Activated T-helper 1 cell treated with anti-CD3 and anti-CD28 coated beads, Interleukin-12 subunit alpha, Interleukin-12 subunit beta, Interleukin-2, Interleukin-4 antibody, amounts not matched to agents 30 ng/mL and 10 ng/mL and 1 ng/mL, durations not matched to agents 14 hours and 24 hours and 36 hours (primary cell): ENCODE measurements around the gene SLIT3. TPM values are rescaled to one million over a fixed set of nuclear protein-coding genes. Genes with fewer than 3 reads are reported as not detected.

Experiments
- DNase-seq: peaks from one replicate; pipeline ENCODE4 v3.0.0; 2021; ENCODE audit warnings: low spot score
- H3K27ac Mint-ChIP-seq: one replicate; pipeline ENCODE4 v1.8.0; 2021; ENCODE audit warnings: mild to moderate bottlenecking, mixed read lengths
- H3K27me3 Mint-ChIP-seq: one replicate; pipeline ENCODE4 v1.8.0; 2022; ENCODE audit warnings: mild to moderate bottlenecking, moderate library complexity, mixed read lengths; ENCODE audit not compliant: insufficient read depth
- H3K36me3 Mint-ChIP-seq: one replicate; pipeline ENCODE4 v1.8.0; 2021; ENCODE audit warnings: low read depth, mixed read lengths
- H3K4me1 Mint-ChIP-seq: one replicate; pipeline ENCODE4 v1.8.0; 2021; ENCODE audit warnings: low read depth, mixed read lengths
- H3K4me3 Mint-ChIP-seq: one replicate; pipeline ENCODE4 v1.8.0; 2021; ENCODE audit warnings: mild to moderate bottlenecking, moderate library complexity, mixed read lengths
- H3K9me3 Mint-ChIP-seq: one replicate; pipeline ENCODE4 v1.8.0; 2021; ENCODE audit warnings: mixed read lengths
- intact Hi-C: fragments of 100-400 bp; cut with micrococcal nuclease; formaldehyde crosslinking; loops from one replicate; pipeline ENCODE4 v1.15.1; 2024
- total RNA-seq: library from RNA; stranded (reverse); gene quantifications from 2 replicates; pipeline ENCODE4 v1.2.3, GENCODE V29; 2022

SLIT3 gene
- total RNA-seq, 1 donor from 2014 or later: 0.03 TPM

GRCh38 chr5:168796593-168797580 is 504.1 kb downstream of the SLIT3 start:
- DNase-seq: no peak
- Mint-ChIP-seq H3K4me1 (peaks cover 51% of the 10 kb centered on the region), H3K27me3 (peaks cover 3% of the 10 kb centered on the region), H3K36me3 (no peaks in the 10 kb centered on the region), H3K4me3 (no peak overlapping the region), H3K27ac (no peak overlapping the region), H3K9me3 (no peaks in the 10 kb centered on the region)
- intact Hi-C loops: no loop called here

DNA sequence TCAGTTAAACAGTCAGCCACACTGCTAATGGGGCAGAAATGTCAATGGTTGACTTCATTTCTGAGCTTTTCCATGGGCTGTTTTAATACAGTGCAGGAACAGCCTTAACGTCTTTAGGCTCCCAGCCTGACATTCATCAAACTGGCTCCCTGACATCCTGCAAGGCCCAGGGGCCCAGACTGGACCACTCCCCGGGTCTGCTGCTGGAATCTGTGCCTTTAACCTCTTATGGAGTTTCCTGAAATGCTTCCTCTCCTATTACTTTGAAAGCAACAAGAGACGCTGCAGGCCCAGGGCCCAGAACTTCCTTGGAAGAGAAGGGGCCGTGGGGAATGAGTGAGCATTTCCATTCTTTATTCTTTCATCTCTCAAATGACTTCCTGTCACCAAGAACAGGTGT is 504.9 kb downstream of the SLIT3 start:
- Mint-ChIP-seq H3K27ac (no peak overlapping the region), H3K27me3 (no peaks in the 10 kb centered on the region), H3K36me3 (no peaks in the 10 kb centered on the region), H3K4me3 (no peak overlapping the region), H3K9me3 (no peaks in the 10 kb centered on the region), H3K4me1 (peaks cover 43% of the 10 kb centered on the region)
- intact Hi-C loops: no loop called here
- DNase-seq: no peak

- no peak for DNase-seq
- Mint-ChIP-seq H3K27me3 (no peaks in the 10 kb centered on the region), H3K9me3 (no peaks in the 10 kb centered on the region), H3K27ac (peak overlapping the region; percentile 72), H3K36me3 (no peaks in the 10 kb centered on the region), H3K4me1 (peaks cover 41% of the 10 kb centered on the region), H3K4me3 (no peak overlapping the region)
- intact Hi-C loops: loop anchor here (1.0 to 5.0 kb wide), 4 partner anchors 8 to 788 kb away; partner anchors contain the start of gene SPDL1
Observed at GRCh38 chr5:168793841-168794837, 506.8 kb downstream of the SLIT3 start.

- no peaks in the 10 kb centered on the region for H3K9me3 Mint-ChIP-seq
- no peaks in the 10 kb centered on the region for H3K27me3 Mint-ChIP-seq
- no peaks in the 10 kb centered on the region for H3K36me3 Mint-ChIP-seq
- no peak overlapping the region for H3K27ac Mint-ChIP-seq
- H3K4me1 Mint-ChIP-seq: peaks cover 32% of the 10 kb centered on the region
- no peak overlapping the region for H3K4me3 Mint-ChIP-seq
- intact Hi-C loops: loop anchor here (5.0 kb wide), 2 partner anchors 45 to 790 kb away; partner anchors contain the start of gene SPDL1
- DNase-seq: no peak
Observed at GRCh38 chr5:168792678-168793077, 508.3 kb downstream of the SLIT3 start.

DNA sequence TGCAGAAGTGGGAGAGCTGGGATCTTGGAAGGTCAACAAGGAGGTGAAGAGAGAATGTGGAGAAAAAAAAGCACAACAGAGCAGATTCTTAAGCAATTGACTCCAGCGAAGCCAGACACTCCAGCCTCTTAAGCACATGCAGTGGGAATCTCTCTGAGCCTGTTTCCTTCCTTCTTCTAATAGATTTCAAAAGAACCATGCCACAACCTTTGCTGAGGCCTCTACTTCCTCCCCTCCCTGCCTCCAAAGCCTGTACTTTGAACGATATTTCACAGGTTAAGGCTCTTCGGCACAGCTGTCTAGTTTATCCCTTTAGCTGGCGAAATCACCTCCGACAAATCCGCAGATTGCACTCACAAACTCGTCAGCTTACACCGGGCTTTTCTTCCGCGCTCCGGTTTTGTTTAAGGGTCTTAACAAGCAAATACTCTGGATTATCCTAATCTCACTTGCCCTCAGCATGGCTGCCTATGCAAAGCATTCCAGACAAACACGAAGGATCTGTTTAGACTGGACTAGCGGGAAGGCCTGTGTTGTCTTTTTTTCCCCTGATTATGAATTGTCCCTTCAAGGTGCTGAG is 510.2 kb downstream of the SLIT3 start:
- H3K36me3 Mint-ChIP-seq: no peaks in the 10 kb centered on the region
- H3K27ac Mint-ChIP-seq: no peak overlapping the region
- H3K9me3 Mint-ChIP-seq: no peaks in the 10 kb centered on the region
- peaks cover 23% of the 10 kb centered on the region for H3K4me1 Mint-ChIP-seq
- no peak overlapping the region for H3K4me3 Mint-ChIP-seq
- no peak for DNase-seq
- H3K27me3 Mint-ChIP-seq: no peaks in the 10 kb centered on the region
- intact Hi-C loops: loop anchor here (5.0 kb wide), 2 partner anchors 43 to 792 kb away; partner anchors contain the start of gene SPDL1

GRCh38 chr5:168790002-168790635 is 510.8 kb downstream of the SLIT3 start:
- Mint-ChIP-seq H3K27me3 (no peaks in the 10 kb centered on the region), H3K4me3 (no peak overlapping the region), H3K4me1 (peaks cover 23% of the 10 kb centered on the region), H3K9me3 (no peaks in the 10 kb centered on the region), H3K36me3 (no peaks in the 10 kb centered on the region), H3K27ac (no peak overlapping the region)
- no peak for DNase-seq
- intact Hi-C loops: loop anchor here (5.0 kb wide), 2 partner anchors 43 to 792 kb away; partner anchors contain the start of gene SPDL1

- H3K4me1 Mint-ChIP-seq: peaks cover 10% of the 10 kb centered on the region
- H3K27me3 Mint-ChIP-seq: no peaks in the 10 kb centered on the region
- no peak overlapping the region for H3K4me3 Mint-ChIP-seq
- intact Hi-C loops: no loop called here
- DNase-seq: no peak
- no peaks in the 10 kb centered on the region for H3K9me3 Mint-ChIP-seq
- H3K36me3 Mint-ChIP-seq: no peaks in the 10 kb centered on the region
- H3K27ac Mint-ChIP-seq: no peak overlapping the region
Observed at GRCh38 chr5:168788786-168789185, 512.2 kb downstream of the SLIT3 start.

DNA sequence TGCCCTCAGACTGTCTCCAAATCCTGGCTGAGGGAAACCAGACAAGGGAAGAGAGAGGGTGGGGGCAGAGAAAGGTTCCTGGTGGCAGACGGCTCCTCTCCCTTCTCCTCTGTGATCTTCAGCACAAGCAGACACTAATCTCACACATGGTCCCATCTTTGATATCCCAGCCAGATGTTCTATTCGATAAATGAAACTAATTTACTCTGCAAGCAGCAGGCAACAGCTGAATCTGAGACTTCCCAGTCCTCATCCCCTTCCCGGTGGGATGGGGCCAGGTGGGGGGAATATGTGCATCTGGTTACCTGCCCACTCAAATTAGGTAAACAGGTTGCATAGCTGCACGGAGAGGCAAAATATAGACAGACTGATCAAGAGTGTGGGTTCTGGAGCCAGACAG is 512.8 kb downstream of the SLIT3 start:
- Mint-ChIP-seq H3K4me3 (no peak overlapping the region), H3K36me3 (no peaks in the 10 kb centered on the region), H3K4me1 (peaks cover 3% of the 10 kb centered on the region), H3K27me3 (no peaks in the 10 kb centered on the region), H3K9me3 (no peaks in the 10 kb centered on the region), H3K27ac (no peak overlapping the region)
- no peak for DNase-seq
- intact Hi-C loops: no loop called here

DNA sequence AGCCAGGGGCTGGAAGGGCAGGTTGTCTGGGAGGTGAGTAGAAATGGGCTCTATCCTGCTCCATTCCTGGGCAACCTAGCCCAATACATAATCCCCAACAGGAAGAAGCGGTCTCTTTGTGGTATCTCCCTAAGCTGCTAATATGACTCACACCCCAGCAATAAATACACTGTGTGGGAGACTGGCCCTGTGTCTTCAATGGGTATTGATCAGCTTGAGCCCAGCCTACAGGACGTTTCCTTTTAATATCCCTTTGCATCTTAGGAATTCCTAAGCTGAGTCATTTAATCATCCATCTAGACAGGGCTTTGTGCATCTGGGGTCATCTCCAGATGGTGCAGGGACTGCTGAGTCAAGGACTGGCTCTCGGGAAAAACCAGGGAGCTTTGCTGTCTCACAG is 514.8 kb downstream of the SLIT3 start:
- no peaks in the 10 kb centered on the region for H3K4me1 Mint-ChIP-seq
- H3K27ac Mint-ChIP-seq: no peak overlapping the region
- no peak for DNase-seq
- intact Hi-C loops: no loop called here
- no peak overlapping the region for H3K4me3 Mint-ChIP-seq
- no peaks in the 10 kb centered on the region for H3K9me3 Mint-ChIP-seq
- H3K36me3 Mint-ChIP-seq: no peaks in the 10 kb centered on the region
- no peaks in the 10 kb centered on the region for H3K27me3 Mint-ChIP-seq

DNA sequence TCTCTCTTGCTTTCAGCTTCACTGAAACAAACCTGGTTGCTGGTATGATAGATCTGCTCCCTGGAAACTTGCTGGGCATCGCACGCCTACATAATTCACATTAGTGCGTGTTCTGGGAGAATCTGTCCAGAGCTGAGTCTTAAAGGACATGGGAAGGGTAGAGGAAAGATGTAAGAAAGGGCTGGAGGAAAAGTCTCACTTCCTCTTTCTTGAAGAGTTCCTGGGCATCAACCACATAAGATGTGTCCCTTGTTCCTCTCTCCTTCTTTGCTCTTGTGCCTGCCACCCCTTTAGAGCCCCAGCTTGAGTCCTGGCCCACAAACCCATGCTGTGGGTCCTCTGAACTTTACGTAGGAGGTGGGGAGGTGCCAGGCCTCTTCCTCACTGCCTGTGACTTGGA is 516.5 kb downstream of the SLIT3 start:
- intact Hi-C loops: no loop called here
- no peaks in the 10 kb centered on the region for H3K27me3 Mint-ChIP-seq
- no peaks in the 10 kb centered on the region for H3K36me3 Mint-ChIP-seq
- no peaks in the 10 kb centered on the region for H3K9me3 Mint-ChIP-seq
- no peak for DNase-seq
- H3K4me3 Mint-ChIP-seq: no peak overlapping the region
- no peaks in the 10 kb centered on the region for H3K4me1 Mint-ChIP-seq
- no peak overlapping the region for H3K27ac Mint-ChIP-seq

DNA sequence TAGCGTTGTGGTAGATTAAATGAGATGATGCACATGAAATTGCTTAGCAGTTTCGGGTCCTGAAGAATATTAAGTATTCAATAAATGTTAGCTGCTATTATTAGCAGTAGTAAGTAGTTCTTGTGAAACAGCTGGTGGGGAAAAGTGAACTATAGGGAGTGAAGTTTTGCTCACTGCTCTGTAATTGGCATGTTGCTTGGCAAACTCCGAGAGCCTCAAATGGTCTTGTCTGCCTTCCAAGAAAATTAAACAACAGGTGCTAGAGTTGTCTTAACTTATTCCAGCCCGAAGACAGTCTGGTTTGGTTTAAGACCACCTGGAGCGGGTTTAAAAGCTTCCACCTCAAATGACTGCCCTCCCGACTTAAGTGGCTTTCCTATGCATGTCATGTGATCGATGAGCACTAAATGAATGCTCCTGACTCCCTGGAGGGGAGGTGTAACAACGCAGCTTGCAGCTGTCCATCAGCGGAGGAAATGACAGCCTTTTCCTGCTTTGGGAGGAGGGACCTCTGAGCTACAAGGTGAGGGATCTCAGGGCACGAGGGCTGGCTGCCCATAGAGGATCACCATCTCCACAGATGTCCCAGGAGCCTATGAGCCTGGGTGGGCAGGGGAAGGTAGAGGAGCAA is 518.9 kb downstream of the SLIT3 start:
- Mint-ChIP-seq H3K9me3 (no peaks in the 10 kb centered on the region), H3K4me3 (no peak overlapping the region), H3K4me1 (no peaks in the 10 kb centered on the region), H3K27me3 (peaks cover under 1% of the 10 kb centered on the region), H3K36me3 (no peaks in the 10 kb centered on the region), H3K27ac (no peak overlapping the region)
- intact Hi-C loops: no loop called here
- DNase-seq: no peak

- DNase-seq: no peak
- H3K9me3 Mint-ChIP-seq: no peaks in the 10 kb centered on the region
- peaks cover 3% of the 10 kb centered on the region for H3K27me3 Mint-ChIP-seq
- H3K36me3 Mint-ChIP-seq: no peaks in the 10 kb centered on the region
- no peak overlapping the region for H3K4me3 Mint-ChIP-seq
- H3K4me1 Mint-ChIP-seq: no peaks in the 10 kb centered on the region
- intact Hi-C loops: no loop called here
- H3K27ac Mint-ChIP-seq: no peak overlapping the region
Observed at GRCh38 chr5:168780888-168781287, 520.1 kb downstream of the SLIT3 start.
